ENCODE measurements around the gene FMNL2. TPM values are rescaled to one million over a fixed set of nuclear protein-coding genes. Genes with fewer than 3 reads are reported as not detected.

FMNL2 gene
- total RNA-seq, 1 experiment from 2014 or later: 29.0 TPM

GRCh38 chr2:152572031-152572430 lies 237.1 kb downstream of the FMNL2 start:
- Histone ChIP-seq H4K20me1 (ENCODE audit: insufficient read depth) (no peaks in the 10 kb centered on the region), H3K9me3 (ENCODE audit: insufficient read depth, low read depth) (no peaks in the 10 kb centered on the region), H3K9me2 (ENCODE audit: insufficient read depth) (no peaks in the 10 kb centered on the region), H2AFZ (no peak overlapping the region), H3K4me2 (no peak overlapping the region), H3K4me1 (replicated peaks; ENCODE audit: insufficient read depth) (no peaks in the 10 kb centered on the region), H3K79me2 (ENCODE audit: low read depth) (peaks cover 11% of the 10 kb centered on the region; the same call in 1 of the 2 replicates), H3F3A (ENCODE audit: insufficient read depth, low read depth) (0 out of 2 replicates have a peak, but pooled peaks cover 5% of the 10 kb centered on the region), H3K36me3 (ENCODE audit: low read depth) (peaks cover 4% of the 10 kb centered on the region; the same call in 1 of the 2 replicates), H3K27me3 (ENCODE audit: insufficient read depth, low read depth) (no peaks in the 10 kb centered on the region), H3K4me3 (no peak overlapping the region), H3K27ac (no peak overlapping the region)
- DNase-seq: no peak
- ChIA-PET POLR2A (ENCODE audit: unreplicated experiment) (interaction anchor here (0.6 kb wide), 1 partner anchor 47 kb away, joined by 3 read pairs; no protein-coding TSS in a partner anchor), CTCF (no interaction called here)
- intact Hi-C loops (cut with micrococcal nuclease; ENCODE audit: unreplicated experiment): no loop called here
- BruUV-seq (replicated peaks): no TSS peak
- no peak for TF ChIP-seq EZH2 (IDR thresholded peaks at IDR 0.05; ENCODE audit: low read depth)
- TF ChIP-seq, protein P1, sequence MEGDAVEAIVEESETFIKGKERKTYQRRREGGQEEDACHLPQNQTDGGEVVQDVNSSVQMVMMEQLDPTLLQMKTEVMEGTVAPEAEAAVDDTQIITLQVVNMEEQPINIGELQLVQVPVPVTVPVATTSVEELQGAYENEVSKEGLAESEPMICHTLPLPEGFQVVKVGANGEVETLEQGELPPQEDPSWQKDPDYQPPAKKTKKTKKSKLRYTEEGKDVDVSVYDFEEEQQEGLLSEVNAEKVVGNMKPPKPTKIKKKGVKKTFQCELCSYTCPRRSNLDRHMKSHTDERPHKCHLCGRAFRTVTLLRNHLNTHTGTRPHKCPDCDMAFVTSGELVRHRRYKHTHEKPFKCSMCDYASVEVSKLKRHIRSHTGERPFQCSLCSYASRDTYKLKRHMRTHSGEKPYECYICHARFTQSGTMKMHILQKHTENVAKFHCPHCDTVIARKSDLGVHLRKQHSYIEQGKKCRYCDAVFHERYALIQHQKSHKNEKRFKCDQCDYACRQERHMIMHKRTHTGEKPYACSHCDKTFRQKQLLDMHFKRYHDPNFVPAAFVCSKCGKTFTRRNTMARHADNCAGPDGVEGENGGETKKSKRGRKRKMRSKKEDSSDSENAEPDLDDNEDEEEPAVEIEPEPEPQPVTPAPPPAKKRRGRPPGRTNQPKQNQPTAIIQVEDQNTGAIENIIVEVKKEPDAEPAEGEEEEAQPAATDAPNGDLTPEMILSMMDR (conservative IDR thresholded peaks at IDR 0.05): no peak

- POLR2A ChIA-PET (ENCODE audit: unreplicated experiment): no interaction called here
Observed at GRCh38 chr2:152573168-152573567, 238.2 kb downstream of the FMNL2 start.

GRCh38 chr2:152577579-152577978 lies 242.6 kb downstream of the FMNL2 start:
- BruUV-seq (replicated peaks): no TSS peak
- intact Hi-C loops (cut with micrococcal nuclease; ENCODE audit: unreplicated experiment): no loop called here
- TF ChIP-seq EZH2 (IDR thresholded peaks at IDR 0.05; ENCODE audit: low read depth): no peak
- TF ChIP-seq, protein P1 (conservative IDR thresholded peaks at IDR 0.05): no peak
- Histone ChIP-seq H3K4me3 (no peak overlapping the region), H3K36me3 (ENCODE audit: low read depth) (0 out of 2 replicates have a peak, but pooled peaks cover 4% of the 10 kb centered on the region), H3K4me2 (no peak overlapping the region), H3K27ac (no peak overlapping the region), H3K9me2 (ENCODE audit: insufficient read depth) (no peaks in the 10 kb centered on the region), H3F3A (ENCODE audit: insufficient read depth, low read depth) (no peaks in the 10 kb centered on the region), H3K4me1 (replicated peaks; ENCODE audit: insufficient read depth) (no peaks in the 10 kb centered on the region), H3K9me3 (ENCODE audit: insufficient read depth, low read depth) (no peaks in the 10 kb centered on the region), H2AFZ (no peak overlapping the region), H4K20me1 (ENCODE audit: insufficient read depth) (no peaks in the 10 kb centered on the region), H3K79me2 (ENCODE audit: low read depth) (peaks cover 1% of the 10 kb centered on the region; the same call in 1 of the 2 replicates), H3K27me3 (ENCODE audit: insufficient read depth, low read depth) (no peaks in the 10 kb centered on the region)
- CTCF ChIA-PET: no interaction called here
- DNase-seq: no peak
- POLR2A ChIA-PET (ENCODE audit: unreplicated experiment): no interaction called here

More at GRCh38 chr2:152573168-152573567, 238.2 kb downstream of the FMNL2 start:
- Histone ChIP-seq H3K4me2 (no peak overlapping the region), H4K20me1 (ENCODE audit: insufficient read depth) (no peaks in the 10 kb centered on the region), H3K4me3 (no peak overlapping the region), H3K4me1 (replicated peaks; ENCODE audit: insufficient read depth) (no peaks in the 10 kb centered on the region), H3K36me3 (ENCODE audit: low read depth) (peaks cover 4% of the 10 kb centered on the region; the same call in 1 of the 2 replicates), H3K27ac (no peak overlapping the region), H3K9me3 (ENCODE audit: insufficient read depth, low read depth) (no peaks in the 10 kb centered on the region), H3K79me2 (ENCODE audit: low read depth) (peaks cover 3% of the 10 kb centered on the region; the same call in 1 of the 2 replicates), H2AFZ (no peak overlapping the region), H3K27me3 (ENCODE audit: insufficient read depth, low read depth) (no peaks in the 10 kb centered on the region), H3K9me2 (ENCODE audit: insufficient read depth) (no peaks in the 10 kb centered on the region), H3F3A (ENCODE audit: insufficient read depth, low read depth) (0 out of 2 replicates have a peak, but pooled peaks cover 5% of the 10 kb centered on the region)
- DNase-seq: no peak
- TF ChIP-seq EZH2 (IDR thresholded peaks at IDR 0.05; ENCODE audit: low read depth): no peak
- TF ChIP-seq, protein P1 (conservative IDR thresholded peaks at IDR 0.05): no peak
- CTCF ChIA-PET: no interaction called here
- intact Hi-C loops (cut with micrococcal nuclease; ENCODE audit: unreplicated experiment): no loop called here
- BruUV-seq (replicated peaks): no TSS peak

Data from PC-9 (cell line).